Measurements from ENCODE around the gene IL36G. TPM values are rescaled to one million over a fixed set of nuclear protein-coding genes. Genes with fewer than 3 reads are reported as not detected.

IL36G gene
- total RNA-seq, 1 donor from 2014 or later: not detected

- no peak overlapping the region for H3K27ac Mint-ChIP-seq (ENCODE audit: unreplicated experiment)
- H3K36me3 Mint-ChIP-seq (ENCODE audit: unreplicated experiment): no peaks in the 10 kb centered on the region
- H3K27me3 Mint-ChIP-seq (ENCODE audit: unreplicated experiment): peaks cover 31% of the 10 kb centered on the region
- H3K4me3 Mint-ChIP-seq (ENCODE audit: unreplicated experiment): no peak overlapping the region
- TF ChIP-seq, protein P1, sequence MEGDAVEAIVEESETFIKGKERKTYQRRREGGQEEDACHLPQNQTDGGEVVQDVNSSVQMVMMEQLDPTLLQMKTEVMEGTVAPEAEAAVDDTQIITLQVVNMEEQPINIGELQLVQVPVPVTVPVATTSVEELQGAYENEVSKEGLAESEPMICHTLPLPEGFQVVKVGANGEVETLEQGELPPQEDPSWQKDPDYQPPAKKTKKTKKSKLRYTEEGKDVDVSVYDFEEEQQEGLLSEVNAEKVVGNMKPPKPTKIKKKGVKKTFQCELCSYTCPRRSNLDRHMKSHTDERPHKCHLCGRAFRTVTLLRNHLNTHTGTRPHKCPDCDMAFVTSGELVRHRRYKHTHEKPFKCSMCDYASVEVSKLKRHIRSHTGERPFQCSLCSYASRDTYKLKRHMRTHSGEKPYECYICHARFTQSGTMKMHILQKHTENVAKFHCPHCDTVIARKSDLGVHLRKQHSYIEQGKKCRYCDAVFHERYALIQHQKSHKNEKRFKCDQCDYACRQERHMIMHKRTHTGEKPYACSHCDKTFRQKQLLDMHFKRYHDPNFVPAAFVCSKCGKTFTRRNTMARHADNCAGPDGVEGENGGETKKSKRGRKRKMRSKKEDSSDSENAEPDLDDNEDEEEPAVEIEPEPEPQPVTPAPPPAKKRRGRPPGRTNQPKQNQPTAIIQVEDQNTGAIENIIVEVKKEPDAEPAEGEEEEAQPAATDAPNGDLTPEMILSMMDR (IDR thresholded peaks at IDR 0.05): no peak
- no peaks in the 10 kb centered on the region for H3K4me1 Mint-ChIP-seq (ENCODE audit: unreplicated experiment)
- peak; percentile 49 for DNase-seq (ENCODE audit: extremely low spot score, unreplicated experiment)
- H3K9me3 Mint-ChIP-seq (ENCODE audit: unreplicated experiment): peaks cover 5% of the 10 kb centered on the region
Observed at GRCh38 chr2:112947374-112947773, 30.4 kb upstream of the IL36G start.

DNA sequence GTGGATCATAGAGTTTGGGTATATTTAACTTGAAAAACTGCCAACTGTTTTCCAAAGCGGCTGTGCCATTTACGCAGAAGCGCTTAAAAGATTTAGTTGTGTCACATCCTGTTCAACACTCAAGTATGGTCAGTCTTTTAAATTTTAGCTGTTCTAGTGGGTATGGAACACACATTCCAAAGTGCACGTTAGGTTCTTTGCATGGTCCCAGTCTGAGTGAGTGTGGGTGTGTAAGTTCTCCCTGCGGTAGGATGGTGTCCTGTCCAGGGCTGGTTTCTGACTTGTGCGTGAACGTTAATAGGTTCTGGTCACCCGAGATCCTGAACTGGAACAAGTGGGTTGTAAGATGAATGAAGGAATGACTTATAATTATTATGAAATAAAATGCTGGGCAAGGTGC is 28.4 kb upstream of the IL36G start:
- Mint-ChIP-seq H3K27ac (ENCODE audit: unreplicated experiment) (no peak overlapping the region), H3K4me3 (ENCODE audit: unreplicated experiment) (no peak overlapping the region), H3K36me3 (ENCODE audit: unreplicated experiment) (no peaks in the 10 kb centered on the region), H3K27me3 (ENCODE audit: unreplicated experiment) (peaks cover 44% of the 10 kb centered on the region), H3K4me1 (ENCODE audit: unreplicated experiment) (no peaks in the 10 kb centered on the region), H3K9me3 (ENCODE audit: unreplicated experiment) (peaks cover 5% of the 10 kb centered on the region)
- TF ChIP-seq, protein P1 (IDR thresholded peaks at IDR 0.05): no peak
- peak; percentile 30 for DNase-seq (ENCODE audit: extremely low spot score, unreplicated experiment)

- TF ChIP-seq, protein P1 (IDR thresholded peaks at IDR 0.05): no peak
- DNase-seq (ENCODE audit: extremely low spot score, unreplicated experiment): no peak
- no peaks in the 10 kb centered on the region for H3K9me3 Mint-ChIP-seq (ENCODE audit: unreplicated experiment)
- H3K4me1 Mint-ChIP-seq (ENCODE audit: unreplicated experiment): no peaks in the 10 kb centered on the region
- H3K27ac Mint-ChIP-seq (ENCODE audit: unreplicated experiment): no peak overlapping the region
- no peak overlapping the region for H3K4me3 Mint-ChIP-seq (ENCODE audit: unreplicated experiment)
- no peaks in the 10 kb centered on the region for H3K36me3 Mint-ChIP-seq (ENCODE audit: unreplicated experiment)
- peaks cover 44% of the 10 kb centered on the region for H3K27me3 Mint-ChIP-seq (ENCODE audit: unreplicated experiment)
Observed at GRCh38 chr2:112954364-112954763, 23.4 kb upstream of the IL36G start.

DNA sequence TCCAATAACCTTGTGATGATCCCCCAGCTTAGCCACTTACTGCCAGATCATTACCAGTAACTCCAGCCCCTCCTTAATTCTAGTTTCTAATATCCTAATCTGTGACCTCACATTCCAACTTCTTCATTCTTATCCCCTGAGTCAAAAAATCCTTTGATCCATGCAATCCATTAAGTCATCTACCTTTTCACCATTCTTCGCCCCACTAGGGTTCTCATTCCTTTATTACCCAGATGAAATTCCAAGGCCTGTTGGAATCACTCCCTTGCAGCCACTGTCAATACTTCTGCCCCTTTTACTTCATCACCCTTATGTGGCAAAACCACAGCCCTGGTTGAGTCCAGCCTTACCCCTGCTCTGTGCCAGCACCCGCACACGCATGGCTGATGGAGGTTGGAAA is 20.3 kb upstream of the IL36G start:
- peak; percentile 38 for DNase-seq (ENCODE audit: extremely low spot score, unreplicated experiment)
- Mint-ChIP-seq H3K4me3 (ENCODE audit: unreplicated experiment) (no peak overlapping the region), H3K4me1 (ENCODE audit: unreplicated experiment) (no peaks in the 10 kb centered on the region), H3K36me3 (ENCODE audit: unreplicated experiment) (no peaks in the 10 kb centered on the region), H3K27me3 (ENCODE audit: unreplicated experiment) (peaks cover 26% of the 10 kb centered on the region), H3K27ac (ENCODE audit: unreplicated experiment) (no peak overlapping the region), H3K9me3 (ENCODE audit: unreplicated experiment) (no peaks in the 10 kb centered on the region)
- TF ChIP-seq, protein P1 (IDR thresholded peaks at IDR 0.05): no peak

DNA sequence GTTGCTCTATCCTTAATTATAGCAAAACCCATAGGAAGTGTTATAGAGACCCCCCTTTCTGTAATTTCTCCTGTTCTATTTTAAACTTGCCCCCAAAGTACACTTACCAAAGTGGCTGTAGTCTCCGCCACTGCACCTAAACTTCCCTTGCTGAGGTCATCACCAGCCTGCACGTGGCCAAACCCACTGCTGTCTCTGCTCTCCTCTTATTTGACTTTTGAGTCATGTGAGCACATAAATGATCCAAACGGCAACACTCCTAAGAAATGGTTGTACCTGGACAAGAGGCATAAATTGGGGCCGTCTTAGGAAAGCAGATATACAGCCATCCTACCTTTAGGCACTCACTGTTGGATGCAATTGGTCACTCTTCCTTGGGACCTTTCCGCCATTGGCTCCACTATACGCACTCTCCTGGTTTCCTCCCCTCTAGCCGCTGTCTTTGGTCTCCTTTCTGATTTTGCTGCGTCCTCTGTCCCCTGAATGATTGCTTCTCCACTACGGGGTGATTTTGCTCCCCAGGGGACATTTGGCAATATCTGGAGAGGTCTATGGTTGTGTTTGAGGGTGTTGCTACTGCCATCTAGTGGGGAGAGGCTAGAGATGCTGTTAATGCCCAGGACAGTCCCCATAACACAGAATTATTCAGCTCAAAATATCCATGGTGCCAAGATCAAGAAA is 19.2 kb upstream of the IL36G start:
- peak; percentile 72 for DNase-seq (ENCODE audit: extremely low spot score, unreplicated experiment)
- TF ChIP-seq, protein P1 (IDR thresholded peaks at IDR 0.05): peak; percentile 80
- no peak overlapping the region for H3K27ac Mint-ChIP-seq (ENCODE audit: unreplicated experiment)
- H3K9me3 Mint-ChIP-seq (ENCODE audit: unreplicated experiment): no peaks in the 10 kb centered on the region
- no peaks in the 10 kb centered on the region for H3K36me3 Mint-ChIP-seq (ENCODE audit: unreplicated experiment)
- peaks cover 28% of the 10 kb centered on the region for H3K27me3 Mint-ChIP-seq (ENCODE audit: unreplicated experiment)
- no peak overlapping the region for H3K4me3 Mint-ChIP-seq (ENCODE audit: unreplicated experiment)
- no peaks in the 10 kb centered on the region for H3K4me1 Mint-ChIP-seq (ENCODE audit: unreplicated experiment)

Data from osteocyte (in vitro differentiated cells).